ENCODE results near the gene MARCHF3.

The MARCHF3 gene

GRCh38 chr5:126978258-126978657, 52.1 kb downstream of the MARCHF3 start:
- no peak overlapping the region for H3K4me2 ChIP-seq (ENCODE audit: low read length)

GRCh38 chr5:126976520-126977172, 53.7 kb downstream of the MARCHF3 start:
- no peak overlapping the region for H3K4me3 ChIP-seq (ENCODE audit: low read depth, low read length, poor library complexity, severe bottlenecking)
- H2AFZ ChIP-seq (ENCODE audit: low read length), result no peak overlapping the region
- no peak overlapping the region for H3K4me2 ChIP-seq (ENCODE audit: low read length)
- H3K27me3 ChIP-seq (ENCODE audit: insufficient read depth, low read length), result 0 out of 2 replicates have a peak, but pooled peaks cover 8% of the 10 kb centered on the region
- H3K36me3 ChIP-seq (ENCODE audit: insufficient read depth, low read length), result no peaks in the 10 kb centered on the region
- no peaks in the 10 kb centered on the region for H3K4me1 ChIP-seq (ENCODE audit: insufficient read depth, low read length, severe bottlenecking)
- no peaks in the 10 kb centered on the region for H3K9me2 ChIP-seq (ENCODE audit: low read depth, low read length)
- H3K27ac ChIP-seq (ENCODE audit: low read depth, low read length, poor library complexity, severe bottlenecking), result no peak overlapping the region
- H3F3A ChIP-seq (ENCODE audit: insufficient read depth, low read length), result no peaks in the 10 kb centered on the region
- H4K20me1 ChIP-seq (ENCODE audit: insufficient read depth, low read length), result no peaks in the 10 kb centered on the region
- H3K79me2 ChIP-seq (ENCODE audit: insufficient read depth, low read length), result no peaks in the 10 kb centered on the region
- H3K9me3 ChIP-seq (ENCODE audit: low read length), result no peaks in the 10 kb centered on the region
- TF ChIP-seq EZH2 (IDR thresholded peaks at IDR 0.05; ENCODE audit: borderline replicate concordance, low read length) (no peak), CTCF (IDR thresholded peaks at IDR 0.05; ENCODE audit: low read length) (no peak)
- no peak overlapping the region for H3K9ac ChIP-seq (ENCODE audit: low read length)

More at GRCh38 chr5:126978258-126978657, 52.1 kb downstream of the MARCHF3 start:
- TF ChIP-seq CTCF (IDR thresholded peaks at IDR 0.05; ENCODE audit: low read length), result no peak
- TF ChIP-seq EZH2 (IDR thresholded peaks at IDR 0.05; ENCODE audit: borderline replicate concordance, low read length), result no peak
- no peaks in the 10 kb centered on the region for H3F3A ChIP-seq (ENCODE audit: insufficient read depth, low read length)
- no peaks in the 10 kb centered on the region for H3K36me3 ChIP-seq (ENCODE audit: insufficient read depth, low read length)
- no peaks in the 10 kb centered on the region for H3K4me1 ChIP-seq (ENCODE audit: insufficient read depth, low read length, severe bottlenecking)
- H3K79me2 ChIP-seq (ENCODE audit: insufficient read depth, low read length), result no peaks in the 10 kb centered on the region
- H3K9ac ChIP-seq (ENCODE audit: low read length), result no peak overlapping the region
- no peaks in the 10 kb centered on the region for H3K9me3 ChIP-seq (ENCODE audit: low read length)
- H3K27me3 ChIP-seq (ENCODE audit: insufficient read depth, low read length), result 0 out of 2 replicates have a peak, but pooled peaks cover 8% of the 10 kb centered on the region
- no peaks in the 10 kb centered on the region for H4K20me1 ChIP-seq (ENCODE audit: insufficient read depth, low read length)
- no peak overlapping the region for H2AFZ ChIP-seq (ENCODE audit: low read length)
- H3K9me2 ChIP-seq (ENCODE audit: low read depth, low read length), result no peaks in the 10 kb centered on the region
- H3K4me3 ChIP-seq (ENCODE audit: low read depth, low read length, poor library complexity, severe bottlenecking), result no peak overlapping the region
- no peak overlapping the region for H3K27ac ChIP-seq (ENCODE audit: low read depth, low read length, poor library complexity, severe bottlenecking)

- no peaks in the 10 kb centered on the region for H3K79me2 ChIP-seq (ENCODE audit: insufficient read depth, low read length)
- H4K20me1 ChIP-seq (ENCODE audit: insufficient read depth, low read length), result no peaks in the 10 kb centered on the region
- no peaks in the 10 kb centered on the region for H3K9me3 ChIP-seq (ENCODE audit: low read length)
- no peak overlapping the region for H3K4me3 ChIP-seq (ENCODE audit: low read depth, low read length, poor library complexity, severe bottlenecking)
- H3K4me1 ChIP-seq (ENCODE audit: insufficient read depth, low read length, severe bottlenecking), result no peaks in the 10 kb centered on the region
- TF ChIP-seq CTCF (IDR thresholded peaks at IDR 0.05; ENCODE audit: low read length), result no peak
- TF ChIP-seq EZH2 (IDR thresholded peaks at IDR 0.05; ENCODE audit: borderline replicate concordance, low read length), result no peak
- no peak overlapping the region for H2AFZ ChIP-seq (ENCODE audit: low read length)
- no peak overlapping the region for H3K9ac ChIP-seq (ENCODE audit: low read length)
- no peak overlapping the region for H3K4me2 ChIP-seq (ENCODE audit: low read length)
- H3K9me2 ChIP-seq (ENCODE audit: low read depth, low read length), result no peaks in the 10 kb centered on the region
- no peaks in the 10 kb centered on the region for H3K36me3 ChIP-seq (ENCODE audit: insufficient read depth, low read length)
- H3K27me3 ChIP-seq (ENCODE audit: insufficient read depth, low read length), result 0 out of 2 replicates have a peak, but pooled peaks cover 8% of the 10 kb centered on the region
- no peak overlapping the region for H3K27ac ChIP-seq (ENCODE audit: low read depth, low read length, poor library complexity, severe bottlenecking)
- H3F3A ChIP-seq (ENCODE audit: insufficient read depth, low read length), result no peaks in the 10 kb centered on the region
These were observed 54.6 kb downstream of the MARCHF3 start for GRCh38 chr5:126975796-126976195.

Measured in OCI-LY1 (cell line).